OCI-LY1 (cell line): ENCODE data around the gene TCAF1.

Experiments used
- H2AFZ ChIP-seq: fragments of 200-600 bp; sonication (generic), shearing (Covaris generic); 2 replicates; pipeline ENCODE4 v1.6.0; 2014; ENCODE audit warnings: antibody characterized with exemption, mild to moderate bottlenecking, low read length
- H3F3A ChIP-seq: fragments of 200-600 bp; sonication (generic), shearing (Covaris generic); 2 replicates; pipeline ENCODE4 v1.6.0; 2014; ENCODE audit warnings: mild to moderate bottlenecking, antibody characterized with exemption, low read length, moderate library complexity; ENCODE audit not compliant: insufficient read depth
- H3K27ac ChIP-seq: fragments of 200-600 bp; sonication (generic); 2 replicates; pipeline ENCODE4 v1.5.1; 2014; ENCODE audit warnings: low read length, mixed run types, mild to moderate bottlenecking, low read depth; ENCODE audit not compliant: poor library complexity, severe bottlenecking
- H3K27me3 ChIP-seq: fragments of 200-600 bp; sonication (generic); 2 replicates; pipeline ENCODE4 v1.6.0; 2014; ENCODE audit warnings: antibody characterized with exemption, mild to moderate bottlenecking, low read length, moderate library complexity; ENCODE audit not compliant: insufficient read depth
- H3K36me3 ChIP-seq: fragments of 200-600 bp; sonication (generic); 2 replicates; pipeline ENCODE4 v1.6.1; 2014; ENCODE audit warnings: mild to moderate bottlenecking, antibody characterized with exemption, low read length, moderate library complexity, mixed read lengths; ENCODE audit not compliant: insufficient read depth
- H3K4me1 ChIP-seq: fragments of 200-600 bp; sonication (generic); 2 replicates; pipeline ENCODE4 v1.5.1; 2014; ENCODE audit warnings: mild to moderate bottlenecking, low read length, moderate library complexity; ENCODE audit not compliant: insufficient read depth, severe bottlenecking
- H3K4me2 ChIP-seq: fragments of 200-600 bp; sonication (generic), shearing (Covaris generic); 2 replicates; pipeline ENCODE4 v1.6.1; 2014; ENCODE audit warnings: low read length
- H3K4me3 ChIP-seq: fragments of 200-600 bp; sonication (generic); 2 replicates; pipeline ENCODE4 v1.5.1; 2014; ENCODE audit warnings: low read length, low read depth, mild to moderate bottlenecking, mixed read lengths; ENCODE audit not compliant: poor library complexity, severe bottlenecking
- H3K79me2 ChIP-seq: fragments of 200-600 bp; shearing (Covaris generic); 2 replicates; pipeline ENCODE4 v1.6.1; 2016; ENCODE audit warnings: mixed run types, low read length, mixed read lengths; ENCODE audit not compliant: insufficient read depth
- H3K9ac ChIP-seq: fragments of 200-600 bp; sonication (generic), shearing (Covaris generic); 2 replicates; pipeline ENCODE4 v1.6.1; 2014; ENCODE audit warnings: mild to moderate bottlenecking, low read length, mixed read lengths
- H3K9me2 ChIP-seq: fragments of 200-600 bp; sonication (generic), shearing (Covaris generic); 2 replicates; pipeline ENCODE4 v1.6.1; 2014; ENCODE audit warnings: low read depth, mild to moderate bottlenecking, low read length, mixed read lengths
- H3K9me3 ChIP-seq: fragments of 200-600 bp; shearing (Covaris generic); 2 replicates; pipeline ENCODE4 v1.6.1; 2014; ENCODE audit warnings: low read length, mixed read lengths
- H4K20me1 ChIP-seq: fragments of 200-600 bp; sonication (generic), shearing (Covaris generic); 2 replicates; pipeline ENCODE4 v1.6.0; 2016; ENCODE audit warnings: mild to moderate bottlenecking, low read length; ENCODE audit not compliant: insufficient read depth
- CTCF ChIP-seq: fragments of 200-600 bp; sonication (generic), shearing (Covaris generic); IDR thresholded peaks from 2 replicates; pipeline ENCODE4 v1.5.1; 2017; ENCODE audit warnings: mild to moderate bottlenecking, antibody characterized with exemption, low read length, moderate library complexity, mixed read lengths
- EZH2 ChIP-seq: fragments of 200-600 bp; sonication (generic), shearing (Covaris generic); IDR thresholded peaks from 2 replicates; pipeline ENCODE4 v1.8.0; 2017; ENCODE audit warnings: borderline replicate concordance, mixed run types, mild to moderate bottlenecking, antibody characterized with exemption, low read length, moderate library complexity, mixed read lengths

Gene TCAF1

GRCh38 chr7:143945423-143945822, 43.4 kb upstream of the TCAF1 start:
- TF ChIP-seq CTCF (no peak), EZH2 (no peak)
- Histone ChIP-seq H3K4me1 (no peaks in the 10 kb centered on the region), H3K79me2 (no peaks in the 10 kb centered on the region), H3K27me3 (no peaks in the 10 kb centered on the region), H2AFZ (no peak overlapping the region), H3K9ac (no peak overlapping the region), H3F3A (no peaks in the 10 kb centered on the region), H3K36me3 (no peaks in the 10 kb centered on the region), H3K9me2 (no peaks in the 10 kb centered on the region), H3K4me3 (no peak overlapping the region), H3K4me2 (no peak overlapping the region), H3K9me3 (no peaks in the 10 kb centered on the region), H4K20me1 (no peaks in the 10 kb centered on the region), H3K27ac (no peak overlapping the region)

GRCh38 chr7:143938379-143939243, 36.6 kb upstream of the TCAF1 start:
- no peak overlapping the region for H3K27ac ChIP-seq
- H3K9me3 ChIP-seq: no peaks in the 10 kb centered on the region
- H3K79me2 ChIP-seq: no peaks in the 10 kb centered on the region
- no peak overlapping the region for H3K9ac ChIP-seq
- no peaks in the 10 kb centered on the region for H3K9me2 ChIP-seq
- no peaks in the 10 kb centered on the region for H3K36me3 ChIP-seq
- H4K20me1 ChIP-seq: no peaks in the 10 kb centered on the region
- no peaks in the 10 kb centered on the region for H3K27me3 ChIP-seq
- no peaks in the 10 kb centered on the region for H3K4me1 ChIP-seq
- no peak overlapping the region for H2AFZ ChIP-seq
- H3K4me3 ChIP-seq: no peak overlapping the region
- H3K4me2 ChIP-seq: no peak overlapping the region
- TF ChIP-seq EZH2 (no peak), CTCF (no peak)
- H3F3A ChIP-seq: no peaks in the 10 kb centered on the region

GRCh38 chr7:143936087-143937009, 34.4 kb upstream of the TCAF1 start:
- H3K4me2 ChIP-seq: no peak overlapping the region

More at GRCh38 chr7:143936087-143937009, 34.4 kb upstream of the TCAF1 start:
- H3K36me3 ChIP-seq: no peaks in the 10 kb centered on the region
- no peaks in the 10 kb centered on the region for H3K27me3 ChIP-seq
- H4K20me1 ChIP-seq: no peaks in the 10 kb centered on the region
- no peaks in the 10 kb centered on the region for H3K9me3 ChIP-seq
- no peaks in the 10 kb centered on the region for H3K9me2 ChIP-seq
- no peaks in the 10 kb centered on the region for H3F3A ChIP-seq
- H3K79me2 ChIP-seq: no peaks in the 10 kb centered on the region
- no peak for TF ChIP-seq CTCF
- TF ChIP-seq EZH2: no peak
- H3K4me3 ChIP-seq: no peak overlapping the region
- no peak overlapping the region for H2AFZ ChIP-seq
- no peaks in the 10 kb centered on the region for H3K4me1 ChIP-seq
- H3K27ac ChIP-seq: no peak overlapping the region
- no peak overlapping the region for H3K9ac ChIP-seq
